ENCODE measurements around the gene TMBIM1.

GRCh38 chr2:218305383-218305782 is 13.1 kb upstream of the TMBIM1 start:
- no peak for TF ChIP-seq CTCF (IDR thresholded peaks at IDR 0.05)
- TF ChIP-seq POLR2A (IDR thresholded peaks at IDR 0.05) = no peak

All from esophagus squamous epithelium (tissue), 4 donors.